Measurements from ENCODE around the gene CPPED1. TPM values are rescaled to one million over a fixed set of nuclear protein-coding genes. Genes with fewer than 3 reads are reported as not detected.

Gene CPPED1
- total RNA-seq, 1 experiment from 2014 or later = 27.5 TPM

DNA sequence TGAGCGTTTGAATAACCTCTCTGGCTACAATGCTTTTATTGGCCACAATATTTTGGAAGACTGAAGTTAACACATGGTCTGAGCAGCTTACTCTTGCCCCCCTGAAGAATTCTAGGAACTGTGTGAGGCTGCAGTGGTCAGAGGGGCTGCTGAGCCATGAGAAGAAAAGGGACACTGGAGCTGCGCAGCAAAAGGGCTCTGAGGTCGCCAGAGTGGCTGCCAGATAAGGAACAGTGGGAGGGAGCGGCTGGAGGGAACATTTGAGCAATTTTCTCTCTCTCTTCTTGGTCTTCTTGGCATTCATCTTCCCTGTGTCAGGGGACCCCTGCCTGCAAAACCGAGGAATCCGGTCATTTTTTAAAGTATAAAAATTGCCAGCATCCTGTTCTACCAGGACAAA lies 66.1 kb downstream of the CPPED1 start:
- DNase-seq (ENCODE audit: low read depth) = no peak

DNA sequence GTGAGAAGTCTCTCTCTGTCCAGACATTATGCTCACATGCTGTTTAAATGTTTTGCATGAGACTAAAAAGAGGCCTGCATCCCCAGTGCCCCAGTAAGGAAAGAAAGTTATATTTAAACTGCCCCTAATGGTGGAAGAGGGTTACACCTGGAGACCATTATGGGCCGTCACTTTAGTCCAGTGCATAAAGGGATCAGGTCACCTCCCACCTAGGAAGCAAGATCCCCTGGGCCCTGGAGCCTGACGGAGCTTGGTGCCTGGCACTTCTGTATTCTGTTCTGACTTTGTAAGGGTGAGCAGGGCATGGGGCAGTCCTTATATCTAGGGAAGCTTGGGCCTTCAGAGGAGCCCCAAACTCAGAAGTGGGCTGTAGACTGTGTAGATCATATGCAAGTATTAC lies 67.9 kb downstream of the CPPED1 start:
- no peak for DNase-seq (ENCODE audit: low read depth)

DNA sequence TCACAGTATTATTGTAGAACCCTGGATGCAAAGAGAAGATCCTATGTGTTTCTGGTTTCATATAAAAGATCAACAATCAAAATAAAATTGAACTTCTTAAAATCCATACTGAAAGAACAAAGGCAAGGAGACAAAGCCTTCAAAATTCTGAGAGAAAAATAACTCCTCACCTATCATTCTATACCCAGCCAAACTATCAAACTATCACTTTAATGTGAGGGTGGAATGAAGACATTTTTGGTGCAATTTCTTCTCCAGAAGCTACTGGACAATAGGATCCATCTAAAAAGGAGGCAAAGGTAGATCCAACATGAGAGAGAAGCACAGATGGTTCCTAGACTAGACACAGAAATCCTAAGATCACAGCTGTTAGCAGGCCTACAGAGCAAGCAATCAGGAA lies 71.1 kb downstream of the CPPED1 start:
- no peak for DNase-seq (ENCODE audit: low read depth)

DNA sequence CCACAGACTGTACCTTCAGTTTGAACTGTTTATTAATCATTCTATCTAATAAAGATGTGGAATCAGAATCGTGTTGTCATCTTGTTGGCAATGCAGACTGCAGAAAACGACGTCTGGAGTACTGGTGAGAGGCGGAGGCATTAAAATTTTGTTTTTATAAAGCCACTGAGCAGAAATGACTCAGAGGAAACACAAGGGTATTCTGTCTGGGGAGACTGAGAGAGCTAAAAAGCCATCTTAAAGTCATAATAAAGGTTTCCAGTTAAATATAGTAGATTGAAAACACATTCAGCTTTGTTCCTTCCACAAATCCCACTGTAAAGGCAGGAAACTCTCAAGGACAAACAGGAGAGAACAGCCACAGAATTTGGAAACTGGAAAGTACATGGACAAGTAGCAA lies 74.2 kb downstream of the CPPED1 start:
- peak; percentile 72 for DNase-seq (ENCODE audit: low read depth)

DNA sequence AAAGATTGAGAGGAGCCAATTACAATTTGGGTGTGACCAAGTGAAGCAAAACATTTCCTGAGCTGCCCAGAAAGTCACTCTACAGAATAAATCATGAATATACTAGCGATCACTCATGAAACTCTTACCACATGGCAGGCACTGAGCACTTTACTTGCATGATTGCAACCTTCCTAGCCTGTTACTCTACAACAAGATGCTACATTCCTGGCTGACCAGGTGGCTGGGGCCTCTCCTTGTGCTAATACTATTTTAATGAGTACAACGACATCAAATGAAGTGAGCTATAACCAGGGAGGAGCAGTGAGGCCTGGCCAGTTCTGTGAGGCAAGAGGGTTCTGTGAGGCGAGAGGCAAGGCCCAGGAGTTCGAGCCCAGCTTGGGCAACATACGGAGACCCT lies 75.2 kb downstream of the CPPED1 start:
- no peak for DNase-seq (ENCODE audit: low read depth)

DNA sequence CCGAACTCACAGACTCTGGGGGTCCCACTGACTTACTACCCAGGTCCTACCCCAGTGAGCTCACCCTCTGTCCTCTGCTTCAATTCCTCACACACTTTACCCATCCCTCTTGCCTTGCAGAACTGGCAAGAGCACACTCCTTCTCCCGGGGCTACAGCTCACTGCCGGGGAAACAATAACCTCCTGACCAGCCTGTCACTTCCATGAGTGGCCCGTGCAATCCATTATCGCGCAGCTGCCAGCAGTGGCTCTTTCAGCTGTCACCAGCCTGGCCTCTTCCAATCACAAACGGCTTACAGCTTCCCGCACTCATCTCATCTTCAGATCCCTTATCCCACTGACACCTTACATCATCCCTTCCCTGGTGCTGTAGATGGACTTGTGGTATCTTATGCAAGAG lies 79.5 kb downstream of the CPPED1 start:
- no peak for DNase-seq (ENCODE audit: low read depth)

DNA sequence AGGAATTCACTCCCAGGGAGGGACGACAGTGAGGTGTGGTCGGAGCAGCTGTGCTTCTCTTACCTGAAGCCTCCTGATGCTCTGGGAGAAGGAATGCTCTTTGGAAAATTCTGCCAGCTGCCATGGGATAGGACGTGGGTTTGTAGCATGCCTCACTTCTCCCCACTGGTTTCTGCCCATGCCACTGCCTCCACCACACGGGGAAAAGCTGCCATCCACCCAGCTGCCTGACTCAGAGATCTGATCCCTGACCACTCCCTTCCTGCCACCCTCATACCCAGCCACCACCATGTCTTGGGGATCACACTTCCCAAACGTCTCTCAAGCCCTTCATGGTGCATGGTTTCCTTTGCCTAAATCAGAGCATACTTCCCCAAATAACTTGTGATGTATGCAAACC lies 80.0 kb downstream of the CPPED1 start:
- DNase-seq (ENCODE audit: low read depth) = peak; percentile 17

DNA sequence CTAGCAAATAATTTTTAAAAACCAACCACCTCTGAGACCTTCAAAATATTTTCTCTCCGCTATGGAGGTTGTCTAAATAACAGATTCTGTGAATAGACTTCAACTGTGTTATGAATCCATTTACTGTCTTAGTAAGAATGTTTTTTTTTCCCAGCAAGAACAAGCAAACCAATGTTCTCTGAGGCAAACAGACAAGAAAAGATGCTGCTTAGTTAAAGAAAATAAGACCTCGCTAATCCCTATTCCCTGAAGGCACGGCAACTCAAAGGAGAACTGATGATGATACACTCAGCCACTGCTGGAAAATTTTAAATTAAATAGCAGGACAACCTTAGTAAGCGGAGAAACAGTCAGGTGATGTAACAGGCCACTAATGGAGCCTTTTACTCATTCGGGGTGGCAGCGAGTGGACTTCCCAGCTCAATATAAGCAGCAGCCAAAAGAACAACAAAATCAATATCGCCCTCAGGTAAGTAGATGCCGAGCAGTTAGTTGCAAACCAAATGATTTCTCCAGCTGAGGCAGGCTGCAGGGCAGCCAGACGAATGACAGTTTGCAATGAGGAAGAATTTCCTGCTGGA lies 81.8 kb downstream of the CPPED1 start:
- no peak for DNase-seq (ENCODE audit: low read depth)

DNA sequence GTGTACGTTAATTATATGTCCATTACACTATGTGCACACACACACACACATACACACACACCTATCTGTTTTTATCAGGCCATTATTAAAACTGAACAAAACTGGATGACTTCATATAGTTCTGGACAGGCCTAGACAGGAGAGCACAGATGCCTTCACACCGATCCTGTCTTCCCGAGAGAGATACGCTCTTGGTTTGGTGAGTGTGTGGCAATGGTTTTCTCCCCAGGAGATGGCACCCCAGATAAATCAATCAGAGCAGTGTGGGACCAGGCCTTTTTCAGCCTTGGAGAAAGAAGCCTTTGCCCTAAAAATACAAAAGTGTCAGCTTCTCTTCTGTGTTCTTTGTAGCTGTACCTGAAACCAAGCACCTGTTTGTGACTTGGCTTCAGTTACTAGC lies 83.7 kb downstream of the CPPED1 start:
- DNase-seq (ENCODE audit: low read depth) = no peak

DNA sequence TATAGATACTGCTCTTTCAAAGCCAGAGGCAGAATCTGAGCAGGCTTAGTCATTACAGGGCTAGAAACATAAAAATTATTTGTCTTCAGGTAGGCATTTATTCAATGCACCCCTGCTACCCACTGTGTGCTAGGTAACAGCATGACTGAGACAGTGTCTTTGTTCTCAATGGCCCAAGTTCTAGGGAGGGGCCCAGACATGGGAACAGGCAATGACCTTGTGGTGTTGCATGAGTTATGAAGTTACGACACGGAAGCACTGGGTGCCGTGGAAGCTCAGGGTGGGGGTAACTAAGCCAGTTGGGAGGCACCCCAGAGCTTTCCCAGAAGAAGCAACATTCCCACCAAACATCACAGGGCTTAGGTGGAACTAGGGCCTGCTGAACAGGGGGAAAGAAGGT lies 87.0 kb downstream of the CPPED1 start:
- DNase-seq (ENCODE audit: low read depth) = no peak

DNA sequence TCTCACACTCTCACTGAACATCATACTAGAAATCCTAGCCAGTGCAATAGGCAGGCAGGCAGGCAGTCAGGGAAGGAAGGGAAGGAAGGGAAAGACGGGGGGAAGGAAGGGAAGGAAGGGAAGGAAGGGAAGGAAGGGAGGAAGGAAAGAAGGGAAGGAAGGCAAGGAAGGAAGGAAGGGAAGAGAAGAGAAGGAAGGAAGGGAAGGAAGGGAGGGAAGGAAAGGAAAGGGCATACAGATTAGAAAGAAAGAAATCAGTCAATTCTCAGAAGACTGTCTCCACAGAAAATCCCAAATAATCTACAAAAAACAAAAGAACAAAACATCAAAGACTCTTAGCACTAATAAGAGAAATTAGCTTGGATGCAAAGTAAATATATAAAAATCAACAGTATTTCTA lies 93.9 kb downstream of the CPPED1 start:
- no peak for DNase-seq (ENCODE audit: low read depth)

DNA sequence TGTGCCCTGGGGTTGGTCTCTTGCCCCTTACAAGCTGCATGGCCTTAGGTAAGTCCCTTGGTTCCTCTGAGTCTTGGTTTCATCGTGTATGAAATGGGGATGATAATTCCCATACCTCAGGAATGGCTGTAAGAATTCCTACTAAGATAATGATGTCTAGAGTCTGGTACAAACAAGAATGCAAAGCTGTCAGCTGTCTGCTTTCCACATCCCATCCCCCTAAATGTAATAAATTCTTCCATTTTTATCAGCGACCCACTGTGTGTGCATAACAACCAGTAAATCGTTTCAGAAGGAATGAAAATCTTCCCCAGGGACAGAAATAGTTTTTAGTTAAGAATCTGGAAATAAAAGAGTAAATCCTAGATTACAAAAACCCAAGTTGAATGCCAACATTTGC lies 95.4 kb downstream of the CPPED1 start:
- no peak for DNase-seq (ENCODE audit: low read depth)

DNA sequence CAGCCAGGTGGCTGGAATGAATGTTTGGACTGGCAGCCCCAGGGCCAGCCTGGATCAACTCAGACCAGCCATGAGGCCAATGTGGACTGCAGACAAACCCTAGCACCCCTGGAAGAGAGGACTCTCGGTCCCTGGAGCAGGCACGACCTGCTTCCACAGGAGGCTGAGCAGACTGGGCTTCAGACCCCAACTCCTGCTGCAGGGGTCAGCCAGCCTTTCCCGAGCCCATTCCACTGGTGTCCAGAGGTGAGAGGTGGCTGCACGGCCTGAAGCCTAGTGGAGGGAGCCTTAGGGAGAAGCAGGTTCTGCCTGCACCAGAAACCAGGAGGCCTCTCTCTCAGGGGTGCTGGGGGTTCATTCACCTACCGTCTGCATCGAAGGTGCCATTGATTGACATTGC lies 97.1 kb downstream of the CPPED1 start:
- no peak for DNase-seq (ENCODE audit: low read depth)

DNA sequence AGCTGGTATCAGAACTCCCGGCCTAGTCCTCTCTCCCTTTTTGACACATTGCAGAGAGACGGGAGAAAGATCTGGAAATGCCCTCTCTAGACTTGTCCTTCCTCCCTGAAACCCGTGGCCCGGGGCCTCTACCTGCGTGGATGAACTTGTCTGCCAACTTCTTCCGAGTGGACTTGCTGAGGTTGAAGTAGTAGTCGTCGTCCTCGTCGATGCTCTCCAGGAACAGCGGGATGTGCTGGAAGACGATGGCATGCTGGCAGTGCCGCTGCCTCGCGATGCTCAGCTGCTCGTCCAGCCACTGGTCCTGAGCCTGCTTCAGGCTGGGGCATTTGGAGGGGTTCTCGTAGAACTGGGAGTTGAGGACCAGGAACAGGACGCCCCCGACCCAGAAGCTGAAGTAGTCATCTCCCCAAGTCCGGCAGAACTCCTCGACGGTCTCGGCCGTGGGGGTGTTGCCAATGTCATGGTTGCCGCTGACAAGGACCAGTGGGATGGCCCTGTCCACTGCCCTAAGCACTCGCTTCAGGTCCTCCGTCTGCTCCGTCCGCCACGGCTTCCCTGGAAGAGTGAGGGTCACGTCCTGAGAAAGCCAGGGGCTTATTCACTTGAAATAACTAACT lies 99.1 kb downstream of the CPPED1 start:
- DNase-seq (ENCODE audit: low read depth) = no peak

DNA sequence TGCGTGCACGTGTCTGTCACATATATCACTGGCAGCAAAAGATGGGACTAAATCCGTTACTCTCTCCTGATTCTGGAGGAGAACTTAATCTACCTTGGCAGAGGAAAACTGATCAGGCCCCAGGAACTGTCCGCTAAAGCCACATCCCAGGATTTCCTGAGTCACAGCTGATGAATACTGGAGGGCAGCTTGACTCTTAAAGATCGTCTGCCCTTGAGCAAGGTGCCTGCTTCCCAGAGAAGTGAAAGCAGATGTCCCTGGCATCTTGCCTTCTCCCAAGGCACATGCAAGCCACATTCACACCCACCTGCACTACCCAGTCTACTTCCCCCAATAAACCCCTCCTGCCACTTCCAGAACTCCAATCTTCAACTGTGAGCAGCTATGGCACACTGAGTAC lies 99.8 kb downstream of the CPPED1 start:
- no peak for DNase-seq (ENCODE audit: low read depth)

DNA sequence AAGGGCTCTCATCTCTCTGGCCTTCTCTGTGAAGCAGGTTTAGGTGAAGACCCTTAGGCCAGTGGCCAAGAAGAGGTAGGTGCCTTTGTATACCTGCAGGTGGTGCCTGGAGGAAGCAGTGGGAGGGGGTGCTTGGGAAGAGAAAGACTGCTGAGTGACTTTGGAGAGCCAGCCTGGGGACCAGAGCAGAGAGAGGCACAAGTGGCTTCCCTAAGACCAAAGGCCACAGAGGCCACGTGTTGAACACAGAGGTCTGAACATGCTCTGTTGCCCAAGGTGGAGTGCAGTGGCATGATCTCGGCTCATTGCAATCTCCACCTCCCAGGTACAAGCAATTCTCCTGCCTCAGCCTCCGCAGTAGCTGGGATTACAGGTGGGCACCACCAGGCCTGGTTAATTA lies 103.5 kb downstream of the CPPED1 start:
- DNase-seq (ENCODE audit: low read depth) = no peak

DNA sequence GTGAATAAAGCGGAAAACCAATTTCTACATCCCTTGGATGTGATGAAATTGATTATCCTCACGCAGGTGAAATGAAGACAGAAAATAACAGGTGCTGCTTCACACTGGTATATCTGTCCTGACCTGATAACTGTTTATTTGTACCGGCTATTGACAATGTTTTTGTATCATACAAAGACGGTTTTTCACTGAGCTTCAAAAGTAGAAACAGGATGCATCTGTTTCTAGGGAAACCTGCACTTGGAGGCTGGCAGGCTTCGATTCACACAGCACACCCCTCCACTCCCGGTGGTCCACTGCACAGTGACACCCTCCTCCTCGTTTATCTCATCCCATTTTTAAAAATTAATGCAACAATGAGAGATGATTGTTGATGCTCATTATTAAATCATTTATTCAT lies 104.5 kb downstream of the CPPED1 start:
- no peak for DNase-seq (ENCODE audit: low read depth)

DNA sequence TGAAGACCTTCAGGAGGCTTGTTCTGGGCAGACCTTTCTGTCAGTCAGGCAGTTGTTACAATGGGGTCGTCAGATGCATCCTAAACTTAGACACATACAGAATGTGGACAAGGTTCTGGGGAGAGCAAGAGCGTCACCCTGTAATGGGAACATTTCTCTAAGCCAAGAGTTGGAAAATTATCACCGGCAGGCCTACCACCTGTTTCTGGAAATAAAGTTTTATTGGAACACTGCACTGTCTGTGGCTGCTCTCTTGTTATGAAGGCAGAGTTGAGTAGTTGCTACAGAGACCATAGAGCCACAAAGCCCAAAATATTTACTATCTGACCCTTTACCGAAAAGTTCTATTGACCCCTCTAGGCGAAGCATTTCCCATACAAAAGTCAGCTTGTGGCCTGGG lies 106.2 kb downstream of the CPPED1 start:
- DNase-seq (ENCODE audit: low read depth) = no peak

DNA sequence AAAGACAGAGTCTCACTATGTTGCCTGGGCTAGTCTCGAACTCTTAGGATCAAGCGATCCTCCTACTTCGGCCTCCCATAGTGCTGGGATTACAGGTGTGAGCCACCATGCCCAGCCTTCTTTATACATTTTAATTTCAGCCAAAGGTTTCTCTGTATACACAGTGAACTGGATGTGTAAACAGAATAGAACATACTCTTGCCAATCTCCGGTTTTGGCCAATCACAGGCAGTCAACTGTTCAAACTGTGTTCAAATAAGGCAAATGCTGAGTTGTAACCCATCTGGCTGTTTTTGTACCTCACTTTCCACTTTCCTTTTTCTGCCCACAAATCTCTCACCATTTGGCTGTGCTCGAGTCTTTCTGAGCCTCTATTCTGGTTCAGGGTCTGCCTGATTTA lies 108.2 kb downstream of the CPPED1 start:
- DNase-seq (ENCODE audit: low read depth) = no peak

DNA sequence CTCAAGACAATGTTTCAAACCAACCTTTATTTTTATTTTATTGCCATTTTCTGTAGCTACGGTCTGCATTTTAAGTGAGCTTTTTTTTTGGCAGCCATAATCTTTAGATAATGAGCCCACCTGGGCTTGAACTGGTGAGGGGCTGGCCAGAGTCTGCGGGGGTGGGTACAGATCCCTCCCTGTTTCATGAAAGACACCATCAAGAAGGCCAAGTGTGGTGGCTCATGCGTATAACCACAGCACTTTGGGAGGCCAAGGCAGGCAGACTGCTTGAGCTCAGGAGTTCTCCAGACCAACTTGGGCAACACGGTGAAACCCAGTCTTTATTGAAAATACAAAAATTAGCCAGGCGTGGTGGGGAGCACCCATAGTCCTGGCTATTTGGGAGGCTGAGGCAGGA lies 113.7 kb downstream of the CPPED1 start:
- DNase-seq (ENCODE audit: low read depth) = no peak

DNA sequence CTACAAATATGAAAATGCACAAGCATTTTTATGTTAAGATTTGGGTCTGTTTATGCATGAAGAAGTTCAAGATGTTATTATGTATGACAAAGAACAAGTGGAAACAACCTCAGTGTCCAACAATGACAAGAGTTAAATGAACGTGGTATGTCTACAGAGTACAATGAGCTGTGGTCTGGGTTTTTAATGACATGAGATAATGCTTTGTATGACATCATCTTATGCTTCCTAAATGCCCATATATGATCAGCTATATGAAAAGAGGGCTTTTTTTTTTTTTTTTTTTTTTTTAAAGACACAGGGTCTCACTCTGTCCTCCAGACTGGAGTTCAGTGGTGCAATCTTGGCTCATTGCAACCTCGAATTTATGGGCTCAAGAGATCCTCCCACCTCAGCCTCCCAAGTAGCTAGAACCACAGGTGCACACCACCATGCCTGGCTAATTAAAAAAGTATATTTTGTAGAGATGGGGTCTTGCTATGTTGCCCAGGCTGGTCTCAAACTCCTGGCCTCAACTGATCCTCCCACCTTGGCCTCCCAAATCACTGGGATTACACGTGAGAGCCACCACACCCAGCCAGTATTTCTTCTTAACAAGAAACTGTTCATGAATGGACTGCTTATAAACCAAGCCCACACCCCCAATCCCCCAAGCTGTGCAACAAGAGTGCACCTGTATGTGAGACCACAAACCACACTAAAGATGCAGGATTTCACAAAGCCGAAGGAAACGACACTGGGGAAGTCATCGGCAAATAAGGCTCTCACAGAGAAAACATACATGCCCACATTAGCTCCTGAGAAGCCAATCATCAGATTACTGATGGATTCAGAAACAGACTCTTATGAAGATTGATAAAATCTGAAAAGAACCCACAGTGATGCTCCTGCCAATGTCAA lies 114.5 kb downstream of the CPPED1 start:
- DNase-seq (ENCODE audit: low read depth) = no peak

DNA sequence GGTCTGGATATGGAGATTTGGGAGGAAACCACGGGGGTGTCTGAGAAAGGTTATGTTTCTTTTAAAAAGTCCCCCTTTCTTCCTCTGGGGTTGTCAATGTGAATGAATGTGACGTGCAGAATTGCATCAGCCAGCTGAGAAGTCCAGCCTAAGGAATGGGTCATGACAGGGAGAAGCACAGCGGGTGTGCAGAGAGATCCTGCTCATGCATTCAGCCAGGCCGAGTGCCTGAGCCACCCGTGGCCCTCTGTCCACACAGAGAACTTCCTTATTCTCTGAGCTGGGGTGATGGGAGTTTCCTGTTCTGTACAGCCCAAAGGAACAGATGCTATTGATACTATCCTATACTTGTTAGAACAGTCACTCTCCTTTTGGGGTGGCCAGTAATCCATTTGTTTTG lies 117.9 kb downstream of the CPPED1 start:
- DNase-seq (ENCODE audit: low read depth) = no peak
